Kidney (tissue), 14 donors: Measurements from ENCODE around the gene ATP10B. TPM values are rescaled to one million over a fixed set of nuclear protein-coding genes. Genes with fewer than 3 reads are reported as not detected.

Experiments
- DNase-seq, 5 donors: peaks; one replicate each; pipeline ENCODE4 v3.0.0-alpha.2; 2013 to 2020
- FAIRE-seq: peaks from 2 replicates; lab custom pipeline; 2012; peaks lifted over from hg19 to GRCh38; lab: Jason Lieb, UNC
- H3K27ac ChIP-seq, 2 donors: one replicate each; pipeline ENCODE4 v1.7.0; 2013; ENCODE audit warnings: low read depth in 2 of 2, low read length in 2 of 2, inconsistent platforms in 1 of 2
- H3K27me3 ChIP-seq: one replicate; pipeline ENCODE4 v1.7.1; 2013; ENCODE audit warnings: low read length, inconsistent platforms; ENCODE audit not compliant: control insufficient read depth, insufficient read depth
- H3K36me3 ChIP-seq, 3 donors: one replicate each; pipeline versions ENCODE4 v1.7.0 to v1.7.1; 2013; ENCODE audit warnings: low read length in 3 of 3, control low read depth in 1 of 3, inconsistent platforms in 1 of 3; ENCODE audit not compliant: insufficient read depth in 3 of 3, control insufficient read depth in 2 of 3
- H3K4me1 ChIP-seq, 3 donors: one replicate each; pipeline versions ENCODE4 v1.7.0 to v1.7.1; 2013; ENCODE audit warnings: low read length in 3 of 3, inconsistent platforms in 1 of 3, low read depth in 1 of 3; ENCODE audit not compliant: control insufficient read depth in 2 of 3, insufficient read depth in 2 of 3
- H3K4me3 ChIP-seq, 3 donors: one replicate each; pipeline versions ENCODE4 v1.7.0 to v1.8.1; 2013; ENCODE audit warnings: low read length in 3 of 3, control low read depth in 1 of 3, inconsistent platforms in 1 of 3
- H3K9ac ChIP-seq, 3 donors: one replicate each; pipeline versions ENCODE4 v1.7.0 to v1.7.1; 2013; ENCODE audit warnings: low read length in 3 of 3, control low read depth in 1 of 3, inconsistent platforms in 1 of 3
- H3K9me3 ChIP-seq, 3 donors: one replicate each; pipeline versions ENCODE4 v1.7.0 to v1.7.1; 2013; ENCODE audit warnings: low read length in 3 of 3, control low read depth in 1 of 3, inconsistent platforms in 1 of 3; ENCODE audit not compliant: control insufficient read depth in 2 of 3, insufficient read depth in 1 of 3
- intact Hi-C: fragments of 100-400 bp; cut with DNase I; formaldehyde crosslinking; loops from one replicate; pipeline ENCODE4 v1.11.1; 2022
- polyA plus RNA-seq: library from polyadenylated mRNA; stranded (reverse); fragments of 350-450 nt; fragmentation: Illumina TruSeq; extraction: RNeasy Lipid Tissue Mini Kit (QIAGEN cat#74804); gene quantifications from one replicate; pipeline ENCODE4 v1.2.3, GENCODE V29; 2014; ENCODE audit warnings: low read depth, low replicate concordance; ENCODE audit not compliant: insufficient read depth
- total RNA-seq: library from RNA; stranded (reverse); fragmentation: NEBNext Ultra II Directional; extraction: Animal tissue kit (Norgen Biotek cat#: 25700); gene quantifications from one replicate; pipeline ENCODE4 v1.2.1, GENCODE V29; 2021
- TF ChIP-seq, protein P1 (sequence below): IDR thresholded peaks from 3 replicates; pipeline ENCODE4 v1.5.1; 2012; ENCODE audit warnings: mild to moderate bottlenecking, moderate library complexity, borderline replicate concordance; ENCODE audit not compliant: insufficient read depth; ENCODE audit errors: extremely low read depth
- donor health status: control.
- donor health status: control.
- donor health status: control.
- donor health status: control.
- donor health status: control.
- donor health status: DM: yes; HTN: yes; CAD: no.
- donor health status: Normal renal cell carcinoma (clear cell type).

ATP10B gene
- total and polyA plus RNA-seq, 2 donors from 2014 or later: 1.4 TPM; not detected in 1

DNA sequence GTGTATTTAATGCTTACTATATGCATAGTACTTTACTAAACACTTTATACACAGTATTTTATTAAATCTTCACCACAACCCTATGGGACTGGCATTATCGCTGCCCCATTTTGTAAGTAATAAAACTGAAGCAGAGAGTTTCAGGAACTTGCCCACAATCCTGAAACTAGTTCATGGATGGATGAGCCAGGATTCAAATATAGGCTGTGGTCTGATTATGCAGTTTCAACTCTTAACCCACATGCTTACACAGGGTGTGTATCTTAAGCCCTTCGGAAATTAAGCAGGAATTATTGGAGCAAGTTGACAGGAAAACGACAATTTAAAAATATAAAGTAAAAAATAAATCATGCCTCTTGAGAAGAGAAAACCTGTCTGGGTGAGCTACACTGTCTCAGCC, 109.0 kb downstream of the ATP10B start:
- no peak overlapping the region for H3K27ac ChIP-seq
- intact Hi-C loops: no loop called here
- TF ChIP-seq, protein P1, sequence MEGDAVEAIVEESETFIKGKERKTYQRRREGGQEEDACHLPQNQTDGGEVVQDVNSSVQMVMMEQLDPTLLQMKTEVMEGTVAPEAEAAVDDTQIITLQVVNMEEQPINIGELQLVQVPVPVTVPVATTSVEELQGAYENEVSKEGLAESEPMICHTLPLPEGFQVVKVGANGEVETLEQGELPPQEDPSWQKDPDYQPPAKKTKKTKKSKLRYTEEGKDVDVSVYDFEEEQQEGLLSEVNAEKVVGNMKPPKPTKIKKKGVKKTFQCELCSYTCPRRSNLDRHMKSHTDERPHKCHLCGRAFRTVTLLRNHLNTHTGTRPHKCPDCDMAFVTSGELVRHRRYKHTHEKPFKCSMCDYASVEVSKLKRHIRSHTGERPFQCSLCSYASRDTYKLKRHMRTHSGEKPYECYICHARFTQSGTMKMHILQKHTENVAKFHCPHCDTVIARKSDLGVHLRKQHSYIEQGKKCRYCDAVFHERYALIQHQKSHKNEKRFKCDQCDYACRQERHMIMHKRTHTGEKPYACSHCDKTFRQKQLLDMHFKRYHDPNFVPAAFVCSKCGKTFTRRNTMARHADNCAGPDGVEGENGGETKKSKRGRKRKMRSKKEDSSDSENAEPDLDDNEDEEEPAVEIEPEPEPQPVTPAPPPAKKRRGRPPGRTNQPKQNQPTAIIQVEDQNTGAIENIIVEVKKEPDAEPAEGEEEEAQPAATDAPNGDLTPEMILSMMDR: no peak
- no peak overlapping the region for H3K9ac ChIP-seq
- no peaks in the 10 kb centered on the region for H3K27me3 ChIP-seq
- no peak overlapping the region for H3K4me3 ChIP-seq
- FAIRE-seq: no peak
- H3K4me1 ChIP-seq: no peaks in the 10 kb centered on the region
- no peak for DNase-seq
- H3K9me3 ChIP-seq: no peaks in the 10 kb centered on the region
- H3K36me3 ChIP-seq: no peaks in the 10 kb centered on the region

DNA sequence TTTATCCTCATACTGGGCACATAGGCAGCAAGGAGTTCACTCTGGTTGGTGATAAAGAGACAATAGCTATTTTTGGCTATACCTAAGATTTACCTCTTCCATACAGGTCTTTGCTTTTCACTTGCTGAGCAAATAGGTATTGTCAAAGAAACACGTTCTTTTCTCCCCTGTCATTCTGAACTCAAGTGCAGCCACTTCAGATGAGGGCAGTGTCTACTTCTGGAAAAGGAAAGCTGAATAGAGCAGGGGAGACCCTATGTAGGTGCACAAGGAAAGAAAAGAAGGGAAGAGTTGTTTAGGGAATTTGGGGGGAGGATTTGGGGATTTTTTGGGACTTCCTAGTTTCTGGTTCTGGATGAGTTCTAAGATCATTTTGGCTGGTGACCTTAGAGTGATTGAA, 109.6 kb downstream of the ATP10B start:
- FAIRE-seq (no peak), DNase-seq (no peak)
- TF ChIP-seq, protein P1: no peak
- Histone ChIP-seq H3K9ac (no peak overlapping the region), H3K9me3 (no peaks in the 10 kb centered on the region), H3K36me3 (no peaks in the 10 kb centered on the region), H3K4me3 (no peak overlapping the region), H3K27me3 (no peaks in the 10 kb centered on the region), H3K4me1 (no peaks in the 10 kb centered on the region), H3K27ac (no peak overlapping the region)
- intact Hi-C loops: no loop called here

DNA sequence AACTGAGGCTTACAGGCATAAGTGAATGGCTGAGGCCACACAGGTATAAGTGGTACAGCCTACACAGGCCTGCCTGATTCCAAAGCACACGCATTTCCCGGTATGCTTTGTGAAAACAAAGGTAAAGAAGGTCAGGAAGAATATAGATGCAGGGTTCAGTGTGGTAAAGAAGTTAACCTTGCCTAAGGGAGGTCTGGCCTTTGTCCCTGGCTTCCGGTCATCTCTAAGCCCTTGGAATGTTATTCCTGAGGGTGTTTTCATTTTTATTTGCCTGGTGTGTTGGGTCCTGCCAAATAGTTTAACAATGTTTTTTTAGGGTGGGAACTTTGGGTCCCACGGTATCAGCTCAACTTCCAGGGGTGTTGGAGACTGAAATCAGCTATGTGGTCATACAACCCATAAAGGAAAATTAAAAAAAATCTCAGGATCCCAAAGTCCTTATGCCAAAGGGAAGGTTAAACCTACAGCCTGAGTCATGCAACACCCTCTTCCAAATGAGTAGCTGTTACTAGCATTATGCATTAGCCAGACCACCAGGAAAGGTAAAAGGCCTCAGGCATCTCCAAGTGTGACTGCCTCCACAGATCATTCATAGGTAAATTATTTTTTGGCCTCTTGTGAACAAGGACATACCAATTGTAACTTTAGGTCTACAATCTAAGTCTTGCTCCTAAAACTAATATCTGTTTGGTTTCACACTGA, 124.6 kb downstream of the ATP10B start:
- no peaks in the 10 kb centered on the region for H3K4me1 ChIP-seq
- intact Hi-C loops: no loop called here
- H3K27ac ChIP-seq: no peak overlapping the region
- H3K27me3 ChIP-seq: no peaks in the 10 kb centered on the region
- no peaks in the 10 kb centered on the region for H3K36me3 ChIP-seq
- no peak for DNase-seq
- no peak overlapping the region for H3K9ac ChIP-seq
- no peak overlapping the region for H3K4me3 ChIP-seq
- no peaks in the 10 kb centered on the region for H3K9me3 ChIP-seq
- FAIRE-seq: no peak
- TF ChIP-seq, protein P1: no peak
